HG02870 (cell line): ENCODE measurements around the gene RGS19.

ENCODE experiments used
- ATAC-seq: cut with Tn5 transposase; IDR thresholded peaks from one replicate; pipeline ENCODE4 v1.9.1; 2021; ENCODE audit warnings: mild to moderate bottlenecking, moderate library complexity; ENCODE audit not compliant: unreplicated experiment

RGS19 gene

GRCh38 chr20:64065062-64065973 is 14.0 kb downstream of the RGS19 start:
- no peak for ATAC-seq

- ATAC-seq = no peak
Measured at GRCh38 chr20:64064145-64064698, 15.1 kb downstream of the RGS19 start.

GRCh38 chr20:64063389-64064144 is 15.8 kb downstream of the RGS19 start:
- no peak for ATAC-seq

GRCh38 chr20:64062596-64063388 is 16.5 kb downstream of the RGS19 start, which contains the start of gene TCEA2:
TCEA2 (plus strand) TSS chr20:64063198; CDS start chr20:64063313, 115 bp downstream.
- peak; percentile 78 for ATAC-seq

GRCh38 chr20:64062276-64062595 is 17.1 kb downstream of the RGS19 start:
- no peak for ATAC-seq

- no peak for ATAC-seq
Measured at GRCh38 chr20:64058536-64058935, 20.8 kb downstream of the RGS19 start.

GRCh38 chr20:64057628-64058498 is 21.5 kb downstream of the RGS19 start:
- no peak for ATAC-seq

- ATAC-seq = no peak
Measured at GRCh38 chr20:64056889-64057627, 22.3 kb downstream of the RGS19 start.

GRCh38 chr20:64056639-64056888 is 22.8 kb downstream of the RGS19 start:
- no peak for ATAC-seq

GRCh38 chr20:64055893-64056638 is 23.3 kb downstream of the RGS19 start:
- ATAC-seq = no peak

- no peak for ATAC-seq
Measured at GRCh38 chr20:64055396-64055892, 23.9 kb downstream of the RGS19 start.

- ATAC-seq = no peak
Measured at GRCh38 chr20:64053841-64054661, 25.3 kb downstream of the RGS19 start.

- no peak for ATAC-seq
Measured at GRCh38 chr20:64052987-64053840, 26.1 kb downstream of the RGS19 start.

GRCh38 chr20:64052326-64052722 is 27.0 kb downstream of the RGS19 start:
- ATAC-seq = no peak

- no peak for ATAC-seq
Measured at GRCh38 chr20:64051561-64052325, 27.6 kb downstream of the RGS19 start.

GRCh38 chr20:64051033-64051452 is 28.3 kb downstream of the RGS19 start:
- no peak for ATAC-seq
